Neuron (in vitro differentiated cells): ENCODE measurements around the gene DSCAM.

ENCODE experiments used
- H2AFZ ChIP-seq: one replicate; pipeline ENCODE4 v1.6.1; 2013; ENCODE audit warnings: low read depth, mild to moderate bottlenecking, inconsistent platforms, low read length, moderate library complexity
- H3K27me3 ChIP-seq: one replicate; pipeline ENCODE4 v1.6.1; 2013; ENCODE audit warnings: low read length; ENCODE audit not compliant: insufficient read depth
- H3K36me3 ChIP-seq: one replicate; pipeline ENCODE4 v1.6.1; 2013; ENCODE audit warnings: low read length; ENCODE audit not compliant: insufficient read depth
- H3K4me1 ChIP-seq: one replicate; pipeline ENCODE4 v1.6.1; 2013; ENCODE audit warnings: low read length; ENCODE audit not compliant: insufficient read depth
- H3K4me3 ChIP-seq: 2 replicates; pipeline ENCODE4 v1.5.1; 2013; ENCODE audit warnings: mild to moderate bottlenecking, low read length, moderate library complexity
- H3K9me3 ChIP-seq: one replicate; pipeline ENCODE4 v1.6.1; 2013; ENCODE audit warnings: low read length

Gene DSCAM

GRCh38 chr21:40618191-40618973 lies 228.6 kb downstream of the DSCAM start:
- Histone ChIP-seq H3K4me1 (no peaks in the 10 kb centered on the region), H3K9me3 (no peaks in the 10 kb centered on the region), H2AFZ (no peak overlapping the region), H3K27me3 (no peaks in the 10 kb centered on the region), H3K36me3 (no peaks in the 10 kb centered on the region), H3K4me3 (no peak overlapping the region)

- H3K9me3 ChIP-seq, result no peaks in the 10 kb centered on the region
Observed at GRCh38 chr21:40616377-40616704, 230.6 kb downstream of the DSCAM start.

GRCh38 chr21:40615505-40616376 lies 231.2 kb downstream of the DSCAM start:
- H3K9me3 ChIP-seq, result no peaks in the 10 kb centered on the region
- H3K27me3 ChIP-seq, result no peaks in the 10 kb centered on the region
- no peak overlapping the region for H2AFZ ChIP-seq
- H3K4me1 ChIP-seq, result no peaks in the 10 kb centered on the region
- H3K4me3 ChIP-seq, result no peak overlapping the region
- H3K36me3 ChIP-seq, result no peaks in the 10 kb centered on the region

More at GRCh38 chr21:40616377-40616704, 230.6 kb downstream of the DSCAM start:
- Histone ChIP-seq H2AFZ (no peak overlapping the region), H3K27me3 (no peaks in the 10 kb centered on the region), H3K4me1 (no peaks in the 10 kb centered on the region), H3K4me3 (no peak overlapping the region), H3K36me3 (no peaks in the 10 kb centered on the region)

GRCh38 chr21:40613546-40614030 lies 233.4 kb downstream of the DSCAM start:
- H2AFZ ChIP-seq, result no peak overlapping the region
- H3K36me3 ChIP-seq, result no peaks in the 10 kb centered on the region
- H3K27me3 ChIP-seq, result no peaks in the 10 kb centered on the region
- no peaks in the 10 kb centered on the region for H3K9me3 ChIP-seq
- H3K4me1 ChIP-seq, result no peaks in the 10 kb centered on the region
- no peak overlapping the region for H3K4me3 ChIP-seq

- no peak overlapping the region for H2AFZ ChIP-seq
- H3K36me3 ChIP-seq, result no peaks in the 10 kb centered on the region
- H3K27me3 ChIP-seq, result no peaks in the 10 kb centered on the region
- H3K4me3 ChIP-seq, result no peak overlapping the region
- no peaks in the 10 kb centered on the region for H3K4me1 ChIP-seq
- H3K9me3 ChIP-seq, result no peaks in the 10 kb centered on the region
Observed at GRCh38 chr21:40610345-40610744, 236.6 kb downstream of the DSCAM start.

- no peak overlapping the region for H2AFZ ChIP-seq
- no peaks in the 10 kb centered on the region for H3K36me3 ChIP-seq
- no peak overlapping the region for H3K4me3 ChIP-seq
- H3K27me3 ChIP-seq, result no peaks in the 10 kb centered on the region
- H3K4me1 ChIP-seq, result no peaks in the 10 kb centered on the region
- H3K9me3 ChIP-seq, result no peaks in the 10 kb centered on the region
Observed at GRCh38 chr21:40606341-40606740, 240.6 kb downstream of the DSCAM start.

GRCh38 chr21:40605094-40605493 lies 241.9 kb downstream of the DSCAM start:
- H3K9me3 ChIP-seq, result no peaks in the 10 kb centered on the region
- H3K4me3 ChIP-seq, result no peak overlapping the region
- no peaks in the 10 kb centered on the region for H3K27me3 ChIP-seq
- no peaks in the 10 kb centered on the region for H3K36me3 ChIP-seq
- no peaks in the 10 kb centered on the region for H3K4me1 ChIP-seq
- H2AFZ ChIP-seq, result no peak overlapping the region

GRCh38 chr21:40603774-40604173 lies 243.2 kb downstream of the DSCAM start:
- Histone ChIP-seq H2AFZ (no peak overlapping the region), H3K4me3 (no peak overlapping the region), H3K36me3 (no peaks in the 10 kb centered on the region), H3K4me1 (no peaks in the 10 kb centered on the region), H3K9me3 (no peaks in the 10 kb centered on the region), H3K27me3 (no peaks in the 10 kb centered on the region)

- Histone ChIP-seq H3K4me1 (no peaks in the 10 kb centered on the region), H2AFZ (no peak overlapping the region), H3K9me3 (no peaks in the 10 kb centered on the region), H3K27me3 (no peaks in the 10 kb centered on the region), H3K4me3 (no peak overlapping the region), H3K36me3 (no peaks in the 10 kb centered on the region)
Observed at GRCh38 chr21:40602080-40602479, 244.9 kb downstream of the DSCAM start.

- Histone ChIP-seq H3K36me3 (no peaks in the 10 kb centered on the region), H3K4me1 (no peaks in the 10 kb centered on the region), H2AFZ (no peak overlapping the region), H3K4me3 (no peak overlapping the region), H3K27me3 (no peaks in the 10 kb centered on the region), H3K9me3 (no peaks in the 10 kb centered on the region)
Observed at GRCh38 chr21:40595806-40596205, 251.2 kb downstream of the DSCAM start.

GRCh38 chr21:40587736-40588346 lies 259.1 kb downstream of the DSCAM start:
- Histone ChIP-seq H3K4me1 (no peaks in the 10 kb centered on the region), H2AFZ (no peak overlapping the region), H3K4me3 (no peak overlapping the region), H3K27me3 (no peaks in the 10 kb centered on the region), H3K9me3 (no peaks in the 10 kb centered on the region), H3K36me3 (no peaks in the 10 kb centered on the region)

- Histone ChIP-seq H2AFZ (no peak overlapping the region), H3K4me3 (no peak overlapping the region), H3K4me1 (no peaks in the 10 kb centered on the region), H3K9me3 (no peaks in the 10 kb centered on the region), H3K36me3 (no peaks in the 10 kb centered on the region), H3K27me3 (no peaks in the 10 kb centered on the region)
Observed at GRCh38 chr21:40586575-40586974, 260.4 kb downstream of the DSCAM start.
